Activated T-cell treated with anti-CD3 and anti-CD28 coated beads for 1 hour (primary cell): ENCODE measurements around the gene KRTAP9-2.
"Not testable (repeated sequence)": the region's sequence is repeated elsewhere in the genome, so short reads cannot be mapped to it uniquely, and the experiment has no call there.

Experiments used
- DNase-seq: peaks from one replicate; pipeline ENCODE4 v3.0.0-alpha.2; 2020; ENCODE audit warnings: low read depth

Gene KRTAP9-2, protein sequence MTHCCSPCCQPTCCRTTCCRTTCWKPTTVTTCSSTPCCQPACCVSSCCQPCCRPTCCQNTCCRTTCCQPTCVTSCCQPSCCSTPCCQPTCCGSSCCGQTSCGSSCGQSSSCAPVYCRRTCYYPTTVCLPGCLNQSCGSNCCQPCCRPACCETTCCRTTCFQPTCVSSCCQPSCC

DNA sequence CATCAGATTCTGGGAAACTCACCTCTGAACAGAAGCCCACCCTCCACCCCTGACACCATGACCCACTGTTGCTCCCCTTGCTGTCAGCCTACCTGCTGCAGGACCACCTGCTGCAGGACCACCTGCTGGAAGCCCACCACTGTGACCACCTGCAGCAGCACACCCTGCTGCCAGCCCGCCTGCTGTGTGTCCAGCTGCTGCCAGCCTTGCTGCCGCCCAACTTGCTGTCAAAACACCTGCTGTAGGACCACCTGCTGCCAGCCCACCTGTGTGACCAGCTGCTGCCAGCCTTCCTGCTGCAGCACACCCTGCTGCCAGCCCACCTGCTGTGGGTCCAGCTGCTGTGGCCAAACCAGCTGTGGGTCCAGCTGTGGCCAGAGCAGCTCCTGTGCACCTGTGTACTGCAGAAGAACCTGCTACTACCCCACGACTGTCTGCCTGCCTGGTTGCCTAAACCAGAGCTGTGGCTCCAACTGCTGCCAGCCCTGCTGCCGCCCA lies at the start of gene KRTAP9-2:
KRTAP9-2 (plus strand) TSS at position 51 of the 498 bp plus-strand sequence; CDS start at position 58, 7 bp downstream.
- DNase-seq, result not testable (repeated sequence)

DNA sequence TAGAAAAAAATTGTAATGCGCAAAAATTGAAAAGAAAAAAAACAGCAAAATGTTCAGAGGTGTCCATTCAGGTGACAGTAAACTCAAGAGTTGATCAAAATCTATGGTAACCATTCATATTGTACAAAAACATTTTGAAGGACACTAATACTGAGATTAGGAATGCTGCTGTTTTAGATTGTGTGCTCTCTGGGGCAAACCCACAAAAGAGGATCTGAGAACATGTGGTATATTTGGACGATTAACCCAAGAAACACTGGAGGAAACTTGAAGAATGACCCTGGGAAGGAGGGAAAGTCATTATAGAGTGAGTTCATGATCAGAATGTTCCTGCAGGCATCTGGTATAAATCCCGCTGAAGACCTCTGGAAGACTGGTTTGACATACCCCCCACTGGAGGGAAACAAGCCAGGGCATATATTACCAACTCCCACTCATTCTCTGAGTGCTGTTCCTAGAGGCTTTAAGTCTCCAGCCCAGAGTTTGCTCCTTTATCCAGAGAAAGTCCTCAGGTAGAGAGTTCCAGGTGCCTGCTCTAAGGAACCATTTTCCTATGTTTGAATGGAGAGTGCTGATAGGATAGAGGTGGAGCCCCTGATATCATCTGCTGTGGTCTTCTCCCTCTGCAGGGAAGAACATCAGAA lies 49.6 kb upstream of the KRTAP9-2 start:
- DNase-seq, result no peak

DNA sequence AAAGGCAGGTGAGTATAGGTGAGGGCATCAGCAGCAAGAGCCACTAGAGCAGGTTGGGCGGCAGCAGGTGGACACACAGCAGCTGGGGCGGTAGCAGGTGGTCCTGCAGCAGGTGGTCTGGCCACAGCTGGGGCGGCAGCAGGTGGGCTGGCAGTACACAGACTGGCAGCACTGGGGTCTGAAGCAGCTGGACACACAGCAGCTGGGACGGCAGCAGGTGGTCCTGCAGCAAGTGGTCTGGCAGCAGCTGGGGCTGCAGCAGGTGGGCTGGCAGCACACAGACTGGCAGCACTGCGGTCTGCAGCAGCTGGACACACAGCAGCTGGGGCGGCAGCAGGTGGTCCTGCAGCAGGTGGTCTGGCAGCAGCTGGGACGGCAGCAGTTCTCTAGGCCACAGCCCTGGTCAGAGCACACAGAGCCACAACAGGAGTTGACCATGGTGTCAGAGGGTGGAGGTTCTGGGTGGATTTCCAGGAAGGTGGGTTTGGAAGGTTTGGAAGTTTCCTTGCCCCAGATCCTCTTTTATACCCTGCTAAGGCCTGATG lies 48.6 kb upstream of the KRTAP9-2 start, which contains the start of gene KRTAP4-2:
KRTAP4-2 (minus strand) TSS at position 495 of the 545 bp plus-strand sequence; CDS start at position 438, 57 bp downstream.
- DNase-seq, result no peak

DNA sequence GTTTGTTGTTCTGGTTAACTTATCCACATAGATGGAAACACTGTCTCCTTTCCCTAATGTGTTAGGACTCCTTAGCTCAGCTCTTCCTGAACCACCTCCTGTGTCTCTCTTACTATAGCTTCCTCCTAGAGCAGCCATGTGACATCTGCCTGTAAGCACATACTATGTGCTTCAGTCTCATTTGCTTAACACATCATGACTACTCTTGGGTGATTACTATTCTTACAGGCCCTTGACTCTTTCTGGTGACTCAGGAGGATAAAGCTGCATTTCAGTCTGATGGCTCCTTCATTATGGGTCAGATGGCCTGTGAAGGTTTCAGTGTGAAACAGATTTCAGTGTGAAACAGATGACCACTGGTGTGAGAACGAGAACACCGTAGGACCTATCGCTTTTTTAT lies 48.1 kb upstream of the KRTAP9-2 start:
- no peak for DNase-seq

DNA sequence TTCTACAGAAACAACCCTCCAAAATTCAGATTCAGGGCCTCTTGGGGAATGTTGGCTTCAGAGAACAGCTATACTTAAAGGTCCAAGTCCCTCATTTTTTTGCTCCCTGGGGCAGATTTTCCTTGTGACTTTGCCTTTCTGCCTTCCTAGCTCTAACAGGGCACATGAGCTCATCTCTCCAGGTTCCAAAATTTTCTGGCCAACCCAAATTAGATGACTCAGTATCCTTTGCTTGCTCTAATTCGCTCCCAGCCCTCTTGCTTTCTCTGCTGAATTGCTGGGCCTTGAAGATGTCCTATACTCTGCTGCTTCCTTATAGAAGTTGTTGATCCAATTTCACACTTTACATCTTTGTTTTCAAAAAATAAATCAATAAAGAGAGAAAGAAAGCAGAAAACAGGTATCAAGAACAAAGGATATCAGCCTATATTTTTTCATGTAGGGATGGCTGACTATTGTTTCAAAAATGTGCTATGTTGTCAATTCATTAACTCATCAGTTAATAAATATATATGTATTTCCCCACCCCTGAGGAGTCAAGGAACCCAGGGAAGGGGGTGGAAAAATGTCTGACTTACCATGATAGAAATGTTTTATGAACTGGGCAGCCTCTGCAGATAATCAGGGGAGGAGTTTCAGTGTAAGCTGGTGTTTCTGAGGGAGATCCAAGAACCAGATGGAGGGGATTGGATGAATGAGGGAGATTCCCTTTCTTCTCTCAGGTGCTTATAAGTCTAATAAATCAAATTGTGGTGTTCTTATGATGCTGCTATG lies 47.4 kb upstream of the KRTAP9-2 start:
- no peak for DNase-seq

DNA sequence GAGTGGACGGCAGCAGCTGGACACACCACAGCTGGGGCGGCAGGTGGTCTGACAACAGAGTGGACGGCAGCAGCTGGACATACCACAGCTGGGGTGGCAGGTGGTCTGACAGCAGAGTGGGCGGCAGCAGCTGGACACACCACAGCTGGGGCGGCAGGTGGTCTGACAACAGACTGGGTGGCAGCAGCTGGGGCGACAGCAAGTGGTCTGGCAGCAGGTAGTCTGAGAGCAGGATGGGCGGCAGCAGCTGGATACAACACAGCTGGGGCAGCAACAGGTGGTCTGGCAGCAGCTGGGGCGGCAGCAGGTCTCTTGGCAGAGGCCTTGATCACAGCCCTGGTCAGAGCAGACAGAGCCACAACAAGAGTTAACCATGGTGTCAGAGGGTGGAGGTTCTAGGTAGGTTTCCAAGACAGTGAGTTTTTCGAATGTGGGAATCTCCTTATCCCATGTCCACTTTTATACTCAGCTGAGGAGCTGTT lies 41.9 kb upstream of the KRTAP9-2 start, which contains the start of gene KRTAP4-1:
KRTAP4-1 (minus strand) TSS at position 432 of the 482 bp plus-strand sequence; CDS start at position 375, 57 bp downstream.
- no peak for DNase-seq

DNA sequence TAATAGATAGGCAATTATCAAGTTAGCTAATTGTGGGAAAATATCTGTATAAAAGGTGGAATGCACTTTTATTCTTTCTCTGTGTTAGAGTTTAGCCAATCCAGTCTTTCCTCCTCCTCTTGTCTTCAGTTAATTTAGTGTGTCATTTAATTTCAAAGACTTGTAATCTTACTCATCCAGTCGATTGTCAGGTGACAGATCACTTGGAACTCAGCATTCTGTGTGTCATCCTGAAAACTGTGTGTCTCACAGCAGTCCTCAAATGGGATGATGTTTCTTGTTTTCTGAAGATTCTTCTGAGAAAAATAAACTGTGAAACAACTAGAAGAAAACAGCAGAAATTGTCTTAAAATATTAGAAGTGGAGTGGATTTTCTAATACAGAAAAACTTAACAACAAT lies 41.4 kb upstream of the KRTAP9-2 start:
- no peak for DNase-seq

DNA sequence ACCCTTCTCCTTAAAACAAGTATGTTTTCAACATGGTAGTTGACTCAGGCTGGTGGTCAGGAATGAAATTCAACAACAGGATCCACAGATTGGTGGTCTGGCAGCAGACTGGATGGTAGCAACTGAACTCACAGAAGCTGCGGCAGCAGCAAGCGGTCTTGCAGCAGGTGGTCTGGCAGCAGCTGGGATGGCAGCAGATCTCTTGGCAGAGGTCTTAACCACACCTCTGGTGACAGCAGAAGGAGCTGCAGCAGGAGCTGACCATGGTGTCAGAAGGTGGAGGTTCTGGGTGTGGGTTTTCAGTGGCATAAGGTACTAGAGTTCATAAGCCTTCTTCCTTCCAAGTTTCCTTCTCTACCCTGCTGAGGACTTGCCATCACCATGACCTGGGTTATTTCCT lies 39.6 kb upstream of the KRTAP9-2 start:
- DNase-seq, result no peak

DNA sequence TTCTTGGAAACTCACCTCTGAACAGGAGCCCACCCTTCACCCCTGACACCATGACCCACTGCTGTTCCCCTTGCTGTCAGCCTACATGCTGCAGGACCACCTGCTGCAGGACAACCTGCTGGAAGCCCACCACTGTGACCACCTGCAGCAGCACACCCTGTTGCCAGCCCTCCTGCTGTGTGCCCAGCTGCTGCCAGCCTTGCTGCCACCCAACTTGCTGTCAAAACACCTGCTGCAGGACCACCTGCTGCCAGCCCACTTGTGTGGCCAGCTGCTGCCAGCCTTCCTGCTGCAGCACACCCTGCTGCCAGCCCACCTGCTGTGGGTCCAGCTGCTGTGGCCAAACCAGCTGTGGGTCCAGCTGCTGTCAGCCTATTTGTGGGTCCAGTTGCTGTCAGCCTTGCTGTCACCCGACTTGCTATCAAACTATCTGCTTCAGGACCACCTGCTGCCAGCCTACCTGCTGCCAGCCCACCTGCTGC lies 36.6 kb upstream of the KRTAP9-2 start, which contains the start of gene KRTAP9-1:
KRTAP9-1 (plus strand) TSS at position 51 of the 482 bp plus-strand sequence; CDS start at position 51, 0 bp downstream.
- not testable (repeated sequence) for DNase-seq

DNA sequence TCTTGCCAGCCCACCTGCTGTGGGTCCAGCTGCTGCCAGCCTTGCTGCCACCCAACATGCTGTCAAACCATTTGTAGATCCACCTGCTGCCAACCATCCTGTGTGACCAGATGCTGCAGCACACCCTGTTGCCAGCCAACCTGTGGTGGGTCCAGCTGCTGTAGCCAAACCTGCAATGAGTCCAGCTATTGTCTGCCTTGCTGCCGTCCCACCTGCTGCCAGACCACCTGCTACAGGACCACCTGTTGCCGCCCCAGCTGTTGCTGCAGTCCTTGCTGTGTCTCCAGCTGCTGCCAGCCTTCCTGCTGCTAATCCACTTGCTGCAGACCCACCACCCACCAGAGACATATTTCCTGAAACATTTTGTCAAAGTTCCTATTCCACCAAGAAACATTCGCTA lies 36.1 kb upstream of the KRTAP9-2 start:
- DNase-seq, result no peak

DNA sequence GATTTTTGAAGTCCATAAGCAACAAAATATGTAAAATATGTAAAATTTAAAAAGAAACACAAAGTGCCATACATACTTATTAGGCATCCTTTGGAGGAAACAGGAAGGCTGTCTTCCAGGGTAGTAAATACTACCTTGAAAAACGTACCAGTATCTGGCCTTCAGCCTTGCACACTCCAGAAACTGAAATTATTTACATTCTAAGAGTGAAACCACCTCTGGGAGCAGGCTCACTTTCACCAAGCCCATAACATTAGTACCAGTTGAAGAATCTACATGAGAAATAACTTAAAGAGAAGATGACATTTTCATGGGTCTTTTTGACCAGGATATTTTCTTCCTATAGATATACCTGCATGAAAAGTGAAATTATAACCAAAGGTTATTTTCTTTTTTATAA lies 30.4 kb upstream of the KRTAP9-2 start:
- DNase-seq, result no peak

DNA sequence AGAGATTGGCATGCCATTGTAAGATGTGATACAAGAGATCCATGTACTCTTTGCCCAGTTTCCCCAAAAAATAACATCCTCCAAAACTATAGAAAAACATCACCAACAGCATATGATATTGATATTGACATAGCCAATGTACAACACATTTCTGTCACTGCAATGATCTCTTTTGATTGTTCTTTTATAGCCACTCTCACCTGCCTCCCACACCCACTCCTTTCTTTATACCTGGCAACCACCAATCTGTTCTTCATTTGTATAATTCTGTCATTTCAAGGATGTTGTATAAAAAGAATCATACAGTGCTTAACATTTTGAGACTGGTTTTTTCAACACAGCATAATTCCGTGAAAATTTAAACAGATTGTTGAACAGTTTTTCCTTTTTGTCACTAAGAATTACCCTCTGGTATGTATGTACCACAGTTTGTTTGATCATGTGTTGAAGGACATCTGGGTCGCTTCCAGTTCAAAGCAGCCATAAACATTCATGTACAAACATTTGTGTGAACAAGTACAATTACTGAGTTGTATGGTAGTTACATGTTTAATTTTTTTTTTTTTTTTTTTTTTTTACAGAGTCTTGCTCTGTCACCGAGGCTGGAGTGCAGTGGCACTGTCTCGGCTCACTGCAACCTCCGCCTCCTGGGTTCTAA lies 26.9 kb upstream of the KRTAP9-2 start:
- no peak for DNase-seq

DNA sequence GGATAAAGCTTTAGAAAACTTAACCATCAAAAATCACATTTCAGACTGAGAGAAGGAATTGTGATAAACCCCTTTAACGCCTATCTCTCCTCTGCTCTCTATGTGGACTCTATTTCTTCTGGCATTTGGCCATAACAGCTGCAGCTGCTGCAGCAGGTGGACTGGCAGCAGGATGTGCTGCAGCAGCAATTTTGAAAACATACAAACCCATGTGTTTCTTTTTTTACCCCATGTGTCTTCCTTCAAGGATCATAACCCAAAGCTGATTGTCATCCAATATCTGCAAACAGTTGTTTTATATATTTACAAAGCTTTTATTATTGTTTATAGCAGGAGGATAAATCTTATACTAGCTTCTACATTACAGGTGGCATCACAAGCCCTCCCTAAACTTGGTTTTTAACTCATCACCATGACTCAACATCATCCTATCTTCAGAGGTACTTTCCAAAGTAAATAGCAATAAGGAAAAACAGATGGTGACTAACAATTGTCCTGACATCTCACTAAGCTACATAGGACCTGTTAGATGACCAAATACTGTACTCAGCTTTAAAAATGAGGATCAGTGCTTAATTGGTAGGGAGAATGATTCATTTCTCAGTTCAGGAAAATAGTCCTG lies 14.5 kb upstream of the KRTAP9-2 start:
- no peak for DNase-seq

DNA sequence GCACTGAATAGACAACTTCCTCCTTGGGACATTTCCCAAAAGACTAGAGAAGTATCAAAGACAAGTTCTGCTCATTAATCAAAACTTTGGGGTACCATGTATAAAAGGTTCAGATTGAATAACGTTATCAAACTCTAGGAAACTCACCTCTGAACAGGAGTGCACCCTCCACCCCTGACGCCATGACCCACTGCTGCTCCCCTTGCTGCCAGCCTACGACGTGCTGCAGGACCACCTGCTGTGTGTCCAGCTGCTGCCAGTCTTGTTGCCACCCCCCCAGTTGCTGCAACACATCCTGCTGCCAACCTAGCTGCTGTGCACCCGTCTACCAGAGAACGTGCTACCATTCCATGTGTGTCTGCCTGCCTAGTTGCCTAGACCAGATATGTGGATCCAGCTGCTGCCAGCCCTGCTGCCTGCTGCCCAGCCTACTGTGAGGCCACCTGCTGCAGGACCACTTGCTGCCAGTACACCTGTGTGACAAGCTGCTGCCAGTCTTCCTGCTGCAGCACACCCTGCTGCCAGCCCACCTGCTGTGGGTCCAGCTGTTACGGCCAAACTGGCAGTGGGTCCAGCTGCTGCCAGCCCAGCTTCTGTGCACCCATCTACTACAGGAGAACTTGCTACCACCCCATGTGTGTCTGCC lies 13.8 kb upstream of the KRTAP9-2 start:
- no peak for DNase-seq

DNA sequence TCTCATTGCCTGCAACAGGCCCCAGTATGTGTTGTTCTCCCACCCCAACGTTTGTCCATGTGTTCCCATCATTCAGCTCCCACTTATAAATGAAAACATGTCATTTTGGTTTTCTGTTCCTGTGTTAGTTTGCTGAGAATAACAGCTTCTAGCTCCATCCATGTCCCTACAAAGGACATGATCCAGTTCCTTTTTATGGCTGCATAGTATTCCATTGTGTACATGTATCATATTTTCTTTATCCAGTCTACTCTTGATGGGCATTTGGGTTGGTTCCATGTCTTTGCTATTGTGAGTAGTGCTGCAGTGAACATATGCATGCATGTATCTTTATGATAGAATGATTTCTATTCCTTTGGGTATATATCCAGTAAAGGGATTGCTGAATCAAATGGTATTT lies 10.8 kb upstream of the KRTAP9-2 start:
- DNase-seq, result no peak

DNA sequence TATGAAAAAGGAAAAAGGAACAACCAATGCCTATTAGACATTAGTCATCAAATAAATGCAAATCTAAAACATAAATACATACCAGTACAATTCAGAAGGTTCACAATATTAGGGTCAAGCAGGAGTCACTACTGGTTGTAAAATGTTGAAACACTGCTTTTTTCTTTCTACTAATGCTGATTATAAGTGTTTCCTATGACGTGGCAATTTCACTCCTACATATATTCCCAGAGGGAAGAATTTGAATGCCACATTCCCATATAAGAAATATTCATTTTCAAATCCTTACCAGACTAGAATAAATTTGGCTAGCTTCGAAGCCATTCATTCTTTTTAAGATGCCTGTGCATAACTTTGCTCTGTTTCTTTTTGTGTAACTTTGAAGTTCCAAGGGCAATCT lies 2.6 kb upstream of the KRTAP9-2 start:
- DNase-seq, result no peak

DNA sequence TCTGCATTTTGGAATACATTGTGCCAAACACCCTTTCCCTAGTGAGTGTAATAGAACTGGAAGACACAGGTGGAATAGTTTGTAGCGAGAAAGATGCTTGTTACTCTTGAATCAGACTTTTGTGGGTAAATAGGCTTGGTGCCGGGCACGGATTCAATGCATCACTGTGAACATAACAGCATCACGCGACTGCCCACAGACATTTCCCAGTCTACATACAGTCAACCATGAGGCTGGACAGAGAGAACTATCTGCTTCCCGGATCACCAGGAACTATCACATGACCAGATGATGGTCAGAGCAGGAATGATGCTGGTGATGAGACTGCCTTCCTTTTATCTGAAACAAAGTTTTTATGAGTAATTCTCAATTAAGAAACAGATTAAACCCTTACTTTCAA lies 397 bp upstream of the KRTAP9-2 start:
- no peak for DNase-seq

DNA sequence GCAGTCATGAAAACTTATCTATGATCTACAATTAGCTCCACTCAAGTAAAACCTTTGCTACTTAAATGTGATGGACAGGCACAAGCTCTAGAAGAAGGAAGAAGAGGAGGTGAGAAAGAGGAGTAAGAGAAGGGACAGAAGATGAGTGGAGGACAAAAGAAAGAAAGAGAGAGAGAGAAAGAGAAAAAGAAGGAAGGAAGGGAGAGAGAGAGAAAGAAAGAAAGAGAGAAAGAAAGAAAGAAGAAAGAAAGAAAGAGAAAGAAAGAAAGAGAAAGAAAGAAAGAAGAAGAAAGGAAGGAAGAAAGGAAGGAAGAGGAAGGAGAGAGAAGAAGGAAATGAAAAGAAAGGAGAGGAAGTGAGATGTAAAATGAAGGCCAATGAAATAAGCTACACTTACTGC lies 3.6 kb downstream of the KRTAP9-2 start:
- no peak for DNase-seq

DNA sequence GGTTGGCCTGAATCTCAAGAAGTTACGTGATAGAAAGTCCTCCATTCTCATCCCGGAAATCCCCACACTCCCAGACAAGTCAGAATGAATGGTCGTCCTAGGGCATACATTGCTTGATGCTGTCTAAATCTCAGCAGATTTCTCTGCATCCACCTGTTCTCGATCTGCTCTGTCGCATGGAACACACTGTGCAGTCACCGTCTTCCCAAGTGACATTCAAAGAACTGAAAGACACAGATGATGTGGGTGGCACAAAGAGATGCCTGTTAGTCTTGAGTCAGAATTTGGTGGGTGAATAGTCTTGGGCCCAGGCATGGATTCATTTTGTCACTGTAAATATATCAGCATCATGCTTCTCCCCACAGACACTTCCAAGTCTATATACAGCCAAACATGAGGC lies 5.3 kb downstream of the KRTAP9-2 start:
- no peak for DNase-seq

DNA sequence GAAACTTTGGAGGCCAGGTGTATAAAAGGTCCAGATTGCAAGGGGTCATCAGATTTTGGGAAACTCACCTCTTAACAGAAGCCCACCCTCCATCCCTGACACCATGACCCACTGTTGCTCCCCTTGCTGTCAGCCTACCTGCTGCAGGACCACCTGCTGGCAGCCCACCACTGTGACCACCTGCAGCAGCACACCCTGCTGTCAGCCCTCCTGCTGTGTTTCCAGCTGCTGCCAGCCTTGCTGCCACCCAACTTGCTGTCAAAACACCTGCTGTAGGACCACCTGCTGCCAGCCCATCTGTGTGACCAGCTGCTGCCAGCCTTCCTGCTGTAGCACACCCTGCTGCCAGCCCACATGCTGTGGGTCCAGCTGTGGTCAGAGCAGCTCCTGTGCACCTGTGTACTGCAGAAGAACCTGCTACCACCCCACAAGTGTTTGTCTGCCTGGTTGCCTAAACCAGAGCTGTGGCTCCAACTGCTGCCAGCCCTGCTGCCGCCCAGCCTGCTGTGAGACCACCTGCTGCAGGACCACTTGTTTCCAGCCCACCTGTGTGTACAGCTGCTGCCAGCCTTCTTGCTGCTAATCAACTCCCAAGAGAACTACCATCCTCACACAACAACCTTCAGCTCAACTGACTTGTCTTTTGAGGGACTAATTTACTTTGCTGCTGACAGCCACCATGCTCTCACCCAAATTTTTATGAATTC lies 6.1 kb downstream of the KRTAP9-2 start, which contains the start of gene KRTAP9-3:
KRTAP9-3 (plus strand) TSS at position 51 of the 707 bp plus-strand sequence; CDS start at position 104, 53 bp downstream.
- DNase-seq, result not testable (repeated sequence)
